Activated T-helper 9 cell treated with anti-CD3 and anti-CD28 coated beads, Interleukin-2, amount 50 U/mL, for 16 hours (primary cell): Measurements from ENCODE around the gene UFD1.

Experiments used
- DNase-seq: peaks from one replicate; pipeline ENCODE4 v3.0.0-alpha.2; 2020; ENCODE audit warnings: low read depth

UFD1 gene

GRCh38 chr22:19515654-19516377 lies 36.8 kb upstream of the UFD1 start:
- DNase-seq: no peak

DNA sequence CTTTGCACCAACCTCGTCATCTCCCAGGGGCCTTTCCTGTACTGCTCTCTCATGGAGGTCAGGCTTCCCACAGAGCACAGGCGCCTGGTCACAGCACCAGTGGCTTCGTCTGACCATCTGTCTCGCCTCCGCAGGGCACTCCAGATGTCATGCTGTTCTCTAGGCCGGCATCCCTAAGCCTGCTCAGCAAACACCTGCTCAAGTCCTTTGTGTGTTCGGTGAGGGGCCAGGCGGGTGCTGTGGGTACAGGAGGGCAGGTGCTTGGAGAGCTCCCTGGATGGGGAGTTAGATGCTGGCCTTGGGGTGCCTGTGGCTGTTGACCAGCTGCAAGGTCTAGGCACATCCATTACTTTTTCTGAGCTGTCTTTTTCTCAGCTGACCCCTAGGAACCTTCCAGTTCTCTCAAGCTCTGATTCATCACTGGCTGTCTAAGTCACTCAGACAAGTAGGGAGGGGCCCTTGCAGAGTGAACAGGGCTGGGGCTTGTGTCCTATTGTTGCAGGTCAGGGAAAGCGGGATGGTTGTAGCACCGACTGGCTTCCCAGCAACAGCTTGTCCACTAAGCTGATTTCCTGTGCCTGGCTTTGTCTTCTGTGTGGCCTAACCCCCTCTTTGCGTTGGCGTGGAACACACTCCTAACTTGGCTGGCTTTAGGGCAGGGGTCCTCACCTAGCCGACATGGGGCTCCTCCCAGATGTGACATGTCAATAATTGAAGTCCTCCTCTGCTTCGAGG lies 36.0 kb upstream of the UFD1 start:
- DNase-seq: no peak

GRCh38 chr22:19513823-19514222 lies 34.8 kb upstream of the UFD1 start:
- DNase-seq: no peak

DNA sequence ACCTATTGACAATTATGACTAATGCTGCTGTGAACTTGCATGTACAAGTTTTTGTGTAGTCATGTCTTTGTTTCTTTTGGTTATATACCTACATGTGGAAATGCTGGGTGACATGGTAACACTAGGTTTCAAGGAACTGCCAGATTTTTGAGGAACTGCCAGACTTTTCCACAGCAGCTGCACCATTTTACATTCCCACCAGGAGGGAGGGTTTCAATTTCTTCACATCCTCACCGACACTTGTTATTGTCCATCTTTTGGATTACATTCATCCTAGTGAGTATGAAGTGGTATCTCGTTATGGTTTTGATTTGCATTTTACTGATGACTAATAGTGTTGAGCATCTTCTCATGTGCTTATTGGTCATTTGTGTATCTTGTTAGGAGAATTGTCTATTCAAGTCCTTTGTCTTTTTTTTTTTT lies 31.9 kb upstream of the UFD1 start:
- DNase-seq: no peak

DNA sequence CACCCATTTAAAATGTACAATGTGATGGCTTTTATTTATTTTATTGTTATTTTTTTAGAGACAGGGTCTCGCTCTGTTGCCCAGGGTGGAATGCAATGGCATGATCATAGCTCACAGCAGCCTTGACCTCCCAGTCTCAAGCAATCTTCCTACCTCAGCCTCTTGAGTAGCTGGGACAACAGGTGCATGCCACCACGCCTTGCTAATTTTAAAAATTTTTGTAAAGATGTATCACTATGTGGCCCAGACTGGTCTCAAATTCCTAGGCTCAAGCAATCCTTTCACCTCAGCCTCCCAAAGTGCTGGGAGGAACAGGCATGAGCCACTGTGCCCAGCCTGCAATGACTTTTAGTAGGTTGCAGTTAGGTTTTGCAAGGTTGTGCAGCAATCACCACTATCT lies 30.9 kb upstream of the UFD1 start:
- no peak for DNase-seq

- no peak for DNase-seq
Observed at GRCh38 chr22:19509191-19509590, 30.2 kb upstream of the UFD1 start.

DNA sequence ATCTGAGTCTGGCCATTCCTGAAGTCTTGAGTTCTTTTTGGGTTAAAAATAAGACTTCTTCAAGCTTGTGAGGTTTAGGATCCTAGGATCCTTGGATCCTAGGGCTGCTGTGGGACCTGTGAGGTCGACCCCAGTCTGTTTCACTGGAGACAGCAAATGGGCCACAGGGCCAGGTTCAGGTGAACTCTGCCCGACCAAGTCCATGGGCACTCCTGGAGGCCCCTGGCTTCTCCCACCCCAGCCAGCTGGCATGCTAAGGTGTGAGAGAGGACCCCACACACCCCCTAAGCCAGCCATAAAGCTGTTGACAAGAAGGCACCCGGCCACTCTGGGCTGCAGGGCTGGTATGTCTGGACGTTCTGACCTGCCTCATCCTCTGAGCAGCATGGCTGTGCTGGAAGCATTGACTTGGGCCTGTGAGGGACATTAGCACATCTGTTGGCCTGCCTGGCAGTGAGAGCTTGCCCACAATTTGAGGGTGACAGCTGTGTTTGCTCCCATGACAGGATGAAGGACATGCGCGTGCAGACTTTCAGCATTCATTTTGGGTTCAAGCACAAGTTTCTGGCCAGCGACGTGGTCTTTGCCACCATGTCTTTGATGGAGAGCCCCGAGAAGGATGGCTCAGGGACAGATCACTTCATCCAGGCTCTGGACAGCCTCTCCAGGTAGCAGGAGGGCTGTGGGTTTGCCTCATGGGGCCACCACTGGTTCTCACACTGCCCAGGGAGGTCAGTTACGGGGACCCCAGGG lies 29.2 kb upstream of the UFD1 start:
- no peak for DNase-seq

DNA sequence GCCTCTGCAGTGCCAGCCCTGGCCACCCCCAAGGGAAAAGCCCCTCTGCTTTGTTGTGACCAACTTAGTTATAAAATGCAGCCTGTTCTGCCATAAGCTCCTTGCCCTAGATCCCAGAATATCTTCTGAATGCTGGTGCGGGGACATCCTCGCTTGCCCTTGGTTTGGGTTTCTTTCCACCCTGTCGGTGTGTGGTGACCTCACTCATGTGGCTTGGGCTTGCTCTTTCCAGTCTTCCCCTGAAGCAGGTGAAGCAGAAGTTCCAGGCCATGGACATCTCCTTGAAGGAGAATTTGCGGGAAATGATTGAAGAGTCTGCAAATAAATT lies 28.5 kb upstream of the UFD1 start:
- no peak for DNase-seq

- DNase-seq: no peak
Observed at GRCh38 chr22:19506212-19506611, 27.2 kb upstream of the UFD1 start.

DNA sequence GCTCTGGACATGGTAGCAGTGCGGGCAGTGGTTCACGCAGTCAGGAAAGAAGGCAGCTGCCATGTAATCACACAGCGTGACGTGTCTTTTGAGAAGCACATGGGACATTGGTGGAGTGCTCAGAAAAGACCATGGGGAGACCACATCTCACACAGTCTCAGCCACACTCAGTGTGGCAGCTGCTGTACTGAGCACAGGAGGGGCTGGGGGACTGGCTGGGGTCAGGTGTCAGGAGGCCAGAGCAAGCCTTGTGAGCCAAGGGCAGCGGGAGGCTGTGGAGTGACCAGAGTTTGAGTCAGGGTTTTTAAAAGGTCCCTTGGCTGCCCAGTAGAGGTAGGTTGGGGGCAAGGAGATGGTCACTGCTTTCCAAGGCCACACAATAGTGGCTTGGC lies 26.7 kb upstream of the UFD1 start:
- DNase-seq: no peak

DNA sequence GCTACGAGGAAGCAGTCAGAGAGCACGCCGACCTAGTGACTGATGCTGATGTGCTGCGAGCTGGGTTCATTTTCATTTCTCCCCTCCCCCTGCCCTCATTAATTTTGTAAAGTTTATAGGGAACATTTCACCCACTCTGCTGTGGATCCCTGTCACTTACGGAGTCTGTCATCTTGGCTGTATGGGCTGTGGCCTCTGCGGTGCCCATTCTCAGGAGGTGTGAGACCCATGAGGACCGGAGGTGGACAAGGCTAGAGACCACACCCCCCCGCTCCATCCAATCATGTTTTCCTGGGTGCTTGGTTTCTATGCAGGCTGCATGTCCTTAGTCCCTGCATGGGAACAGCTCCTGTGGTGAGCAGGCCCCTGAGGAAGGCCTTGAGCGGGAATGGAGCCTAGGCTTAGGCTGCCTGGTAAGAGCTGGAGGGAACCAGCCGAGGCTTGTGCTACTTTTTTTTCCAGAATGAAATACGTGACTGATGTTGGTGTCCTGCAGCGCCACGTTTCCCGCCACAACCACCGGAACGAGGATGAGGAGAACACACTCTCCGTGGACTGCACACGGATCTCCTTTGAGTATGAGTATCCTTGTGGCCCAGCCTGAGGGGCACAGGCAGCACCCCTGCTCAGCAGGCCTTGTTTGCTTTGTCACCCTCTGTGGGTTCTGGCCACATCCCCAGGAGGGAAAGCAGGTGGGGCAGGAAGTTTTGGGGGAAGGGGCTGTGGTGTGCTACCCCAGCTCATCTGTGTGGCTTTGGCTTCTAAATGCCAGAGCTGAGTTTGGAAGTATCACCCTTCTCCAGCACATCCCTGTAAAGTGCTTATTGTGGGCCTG lies 26.1 kb upstream of the UFD1 start:
- DNase-seq: no peak

DNA sequence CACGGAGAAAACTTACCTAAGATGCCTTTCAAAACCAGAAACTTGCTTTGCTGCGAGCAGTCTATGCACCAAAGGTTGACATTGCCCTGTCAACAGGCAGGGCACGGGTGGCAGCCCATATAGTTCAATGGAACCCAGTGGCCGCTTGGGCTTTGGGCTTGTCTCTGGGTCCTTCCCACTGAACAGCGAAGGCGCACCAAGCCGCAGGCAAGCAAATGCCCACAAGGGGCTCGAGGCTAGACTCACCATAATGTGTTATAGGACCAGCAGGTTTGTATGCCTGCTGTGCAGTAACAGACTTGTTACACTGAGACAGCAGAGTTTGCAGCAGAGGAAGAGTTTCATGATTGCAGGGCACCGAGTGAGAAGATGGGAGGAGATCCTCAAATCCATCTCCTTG lies 24.9 kb upstream of the UFD1 start:
- no peak for DNase-seq

GRCh38 chr22:19503367-19503766 lies 24.4 kb upstream of the UFD1 start:
- DNase-seq: no peak

DNA sequence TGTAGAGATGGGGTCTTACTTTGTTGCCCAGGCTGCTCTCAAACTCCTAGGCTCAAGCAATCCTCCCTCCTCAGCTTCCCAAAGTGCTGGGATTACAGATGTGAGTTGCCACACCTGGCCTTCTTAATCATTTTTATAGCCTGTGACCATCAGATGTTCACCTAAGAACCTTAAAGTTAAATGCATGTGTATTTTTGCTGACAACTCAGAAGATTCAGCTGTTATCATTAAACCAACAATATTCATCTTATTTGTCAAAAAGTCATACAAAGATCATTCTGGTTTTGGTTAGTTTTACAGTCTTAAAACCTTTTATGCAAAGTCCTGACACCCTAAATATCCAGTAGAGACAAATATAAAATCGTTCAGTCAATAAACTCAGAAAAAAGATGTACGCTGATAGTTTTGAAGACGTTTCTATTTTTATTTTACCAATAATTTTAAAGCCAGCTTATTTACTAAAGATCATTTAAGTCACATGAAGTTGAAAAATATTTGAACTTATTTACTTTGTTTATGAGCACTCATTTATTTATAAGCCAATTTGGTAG lies 23.0 kb upstream of the UFD1 start:
- no peak for DNase-seq

DNA sequence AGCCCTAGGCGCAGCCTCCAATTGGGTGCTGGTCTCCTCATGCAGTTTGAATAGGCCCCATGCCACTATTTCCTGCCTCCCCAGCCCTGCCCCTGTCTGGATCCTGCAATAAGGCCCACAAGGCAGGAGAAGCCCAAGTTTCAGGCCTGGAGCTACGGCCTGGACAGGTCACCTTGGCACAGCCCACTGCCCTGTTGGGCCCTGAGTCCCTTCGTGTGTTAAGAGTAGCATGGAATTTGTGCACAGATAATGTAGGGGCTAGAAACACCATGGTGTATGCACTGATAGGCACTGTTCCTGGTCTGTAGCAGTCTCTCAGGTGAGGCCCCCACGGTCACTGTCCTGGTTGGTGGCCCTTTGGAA lies 20.9 kb upstream of the UFD1 start:
- DNase-seq: no peak

GRCh38 chr22:19499236-19499879 lies 20.4 kb upstream of the UFD1 start:
- no peak for DNase-seq

GRCh38 chr22:19498866-19499190 lies 19.8 kb upstream of the UFD1 start:
- no peak for DNase-seq

DNA sequence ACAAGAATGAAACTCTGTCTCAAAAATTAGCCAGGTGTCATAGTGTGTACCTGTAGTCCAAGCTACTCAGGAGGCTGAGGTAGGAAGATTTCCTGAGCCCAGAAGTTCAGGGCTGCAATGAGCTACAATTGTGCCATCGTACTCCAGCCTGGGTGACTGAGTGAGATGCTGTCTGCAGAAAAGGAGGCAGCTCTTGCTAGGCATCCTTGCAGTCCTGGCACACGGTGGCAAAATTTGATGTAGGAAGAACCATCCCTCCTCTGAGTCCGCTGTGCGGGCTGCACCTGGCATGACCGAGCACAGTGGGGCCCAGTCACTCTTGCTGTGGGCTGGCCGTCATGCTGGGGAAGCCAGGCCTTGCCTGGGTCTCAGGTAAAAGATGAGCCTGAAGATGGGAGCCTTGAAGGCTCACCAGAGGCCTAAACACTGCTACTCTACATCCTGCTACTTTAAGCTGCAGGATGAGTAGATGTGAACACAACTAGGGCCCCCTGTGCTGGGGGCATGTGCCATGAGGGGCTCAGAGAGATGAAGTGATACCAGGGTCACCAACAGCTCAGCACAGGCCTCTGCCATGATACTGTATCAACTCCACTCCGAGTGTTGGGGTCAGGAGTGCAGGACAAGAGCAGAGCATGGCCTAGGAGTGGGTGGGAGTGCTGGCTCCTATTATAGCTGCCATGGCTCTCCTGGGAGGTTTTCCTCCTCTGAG lies 19.3 kb upstream of the UFD1 start:
- DNase-seq: no peak

DNA sequence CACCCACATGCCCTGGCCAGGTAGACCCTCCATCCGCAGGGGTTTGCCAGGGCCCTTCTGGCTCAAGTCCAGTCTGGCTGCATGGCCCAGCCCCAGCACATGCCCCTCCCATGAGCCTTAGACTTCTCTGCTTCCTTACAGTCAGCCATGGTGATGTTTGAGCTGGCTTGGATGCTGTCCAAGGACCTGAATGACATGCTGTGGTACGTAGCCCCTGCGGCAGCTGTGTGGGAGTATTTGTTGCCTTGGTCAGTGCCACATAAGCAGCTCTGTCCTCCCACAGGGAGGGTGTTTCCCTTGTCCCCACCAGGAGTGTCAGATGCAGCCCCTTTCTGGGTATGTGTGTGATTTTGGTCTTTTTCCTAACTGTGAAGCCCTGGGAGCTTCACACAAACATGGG lies 18.3 kb upstream of the UFD1 start:
- no peak for DNase-seq

GRCh38 chr22:19496324-19496630 lies 17.3 kb upstream of the UFD1 start:
- no peak for DNase-seq

DNA sequence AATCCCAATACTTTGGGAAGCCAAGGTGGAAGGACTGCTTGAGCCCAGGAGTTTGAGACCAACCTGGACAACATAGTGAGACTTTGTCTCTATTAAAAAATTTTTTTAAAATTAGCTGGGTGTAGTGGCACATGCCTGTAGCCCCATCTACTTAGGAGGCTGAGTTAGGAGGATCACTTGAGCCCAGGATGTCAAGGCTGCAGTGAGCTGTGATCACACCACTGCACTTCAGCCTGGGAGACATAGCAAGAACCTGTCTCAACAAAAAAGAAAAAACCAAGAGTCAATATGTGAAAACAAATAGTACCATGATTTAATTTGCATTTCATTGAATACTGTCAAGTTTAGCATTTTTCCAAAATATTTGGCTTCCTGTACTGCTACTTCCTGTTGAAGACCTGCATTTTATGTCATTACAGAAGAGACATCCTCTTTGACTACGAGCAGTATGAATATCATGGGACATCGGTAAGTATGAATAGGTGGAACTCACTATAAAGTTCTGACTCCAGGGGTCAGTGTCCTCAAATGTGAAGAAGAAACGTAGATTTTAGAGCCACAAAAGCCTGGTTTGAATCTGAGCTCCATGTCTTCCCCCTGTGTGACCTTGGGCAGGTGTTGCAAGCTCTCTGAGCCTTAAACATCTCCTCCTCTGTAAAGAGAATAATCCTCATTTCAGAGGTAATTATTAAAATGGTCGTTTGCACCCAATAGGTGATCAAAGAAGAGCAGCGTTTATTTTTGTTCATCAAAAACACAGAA lies 16.8 kb upstream of the UFD1 start:
- DNase-seq: no peak
